GM18867 (cell line): Measurements from ENCODE around the gene NCL.
"Not testable (repeated sequence)": the region's sequence is repeated elsewhere in the genome, so short reads cannot be mapped to it uniquely, and the experiment has no call there.

Experiments used
- ATAC-seq: cut with Tn5 transposase; IDR thresholded peaks from one replicate; pipeline ENCODE4 v1.9.1; 2021; ENCODE audit warnings: mild to moderate bottlenecking, moderate library complexity; ENCODE audit not compliant: unreplicated experiment

NCL gene

GRCh38 chr2:231431606-231432005 lies 32.7 kb downstream of the NCL start:
- no peak for ATAC-seq

- ATAC-seq: not testable (repeated sequence)
These were observed 33.8 kb downstream of the NCL start for GRCh38 chr2:231430437-231430836.

GRCh38 chr2:231429901-231430300 lies 34.4 kb downstream of the NCL start:
- no peak for ATAC-seq

- ATAC-seq: no peak
These were observed 35.1 kb downstream of the NCL start for GRCh38 chr2:231429152-231429551.

- ATAC-seq: no peak
These were observed 37.2 kb downstream of the NCL start for GRCh38 chr2:231427116-231427515.

- no peak for ATAC-seq
These were observed 38.2 kb downstream of the NCL start for GRCh38 chr2:231425811-231426703.

- ATAC-seq: no peak
These were observed 38.9 kb downstream of the NCL start for GRCh38 chr2:231425291-231425810.

- no peak for ATAC-seq
These were observed 41.1 kb downstream of the NCL start for GRCh38 chr2:231423176-231423575.

- ATAC-seq: no peak
These were observed 42.2 kb downstream of the NCL start for GRCh38 chr2:231422056-231422455.

GRCh38 chr2:231421051-231421580 lies 43.2 kb downstream of the NCL start:
- ATAC-seq: no peak

GRCh38 chr2:231418820-231419640 lies 45.3 kb downstream of the NCL start:
- ATAC-seq: no peak

GRCh38 chr2:231415029-231415428 lies 49.3 kb downstream of the NCL start:
- ATAC-seq: no peak

GRCh38 chr2:231413921-231414476 lies 50.3 kb downstream of the NCL start:
- ATAC-seq: no peak

- ATAC-seq: no peak
These were observed 50.8 kb downstream of the NCL start for GRCh38 chr2:231413456-231413855.

- ATAC-seq: peak; percentile 2
These were observed 51.7 kb downstream of the NCL start for GRCh38 chr2:231412618-231412963.

- ATAC-seq: peak; percentile 99
These were observed 52.3 kb downstream of the NCL start for GRCh38 chr2:231411831-231412617.

GRCh38 chr2:231411237-231411636 lies 53.0 kb downstream of the NCL start:
- no peak for ATAC-seq

GRCh38 chr2:231410293-231411004 lies 53.8 kb downstream of the NCL start:
- no peak for ATAC-seq

GRCh38 chr2:231409776-231410175 lies 54.5 kb downstream of the NCL start:
- no peak for ATAC-seq

GRCh38 chr2:231408304-231408703 lies 56.0 kb downstream of the NCL start:
- not testable (repeated sequence) for ATAC-seq
